B cell (primary cell): ENCODE results near the gene ATXN7. TPM values are rescaled to one million over a fixed set of nuclear protein-coding genes. Genes with fewer than 3 reads are reported as not detected.
A peak's percentile ranks its signal among the peaks of the same experiment; 100 is the strongest.

Source experiments
- ATAC-seq: fragments of 200-7000 bp; cut with Tn5 transposase; one replicate; pipeline ENCODE4 v1.10.0; 2021; ENCODE audit warnings: low read depth, mild to moderate bottlenecking, moderate number of reproducible peaks, moderate library complexity
- CTCF ChIA-PET: fragments of 350-600 bp; sonication (Branson Sonifier 250); formaldehyde crosslinking; loops from one replicate; lab custom pipeline; 2021; ENCODE audit warnings: antibody characterized with exemption, inconsistent platforms; lab: Charles Lee
- POLR2A ChIA-PET: fragments of 350-600 bp; sonication (Branson Sonifier 250); formaldehyde crosslinking; loops from one replicate; lab custom pipeline; 2021; ENCODE audit warnings: antibody characterized with exemption; lab: Charles Lee
- DNase-seq: peaks from one replicate; pipeline ENCODE4 v3.0.0; 2013
- H2AFZ ChIP-seq: 2 replicates; pipeline ENCODE4 v1.6.1; 2012; ENCODE audit warnings: mild to moderate bottlenecking, low read depth, low read length; ENCODE audit not compliant: insufficient read depth, poor library complexity, severe bottlenecking
- H3K27ac ChIP-seq, 2 donors: 1 replicate in 1 of 2; 2 replicates in 1 of 2; pipeline ENCODE4 v1.5.1; 2012 to 2013; ENCODE audit warnings: low read length in 2 of 2, mild to moderate bottlenecking in 2 of 2, moderate library complexity in 1 of 2
- H3K27me3 ChIP-seq, 4 experiments: fragments of 200-600 bp in 1 of 4; sonication (generic) in 1 of 4; replicated peaks in 1 of 4; 1 replicate in 2 of 4; 2 replicates in 2 of 4; pipeline versions ENCODE4 v1.6.1 to v1.7.0; 2013 to 2016; ENCODE audit warnings: low read length in 3 of 4, mild to moderate bottlenecking in 2 of 4, mixed read lengths in 1 of 4, moderate library complexity in 1 of 4; ENCODE audit not compliant: insufficient read depth in 4 of 4, control insufficient read depth in 3 of 4; ENCODE audit errors: control extremely low read depth in 1 of 4
- H3K36me3 ChIP-seq, 2 experiments: replicated peaks in 1 of 2; 1 replicate in 1 of 2; 2 replicates in 1 of 2; pipeline versions ENCODE4 v1.6.1 to v1.7.1; 2013; ENCODE audit warnings: low read length in 1 of 2; ENCODE audit not compliant: insufficient read depth in 2 of 2, control insufficient read depth in 1 of 2; ENCODE audit errors: control extremely low read depth in 1 of 2, extremely low read depth in 1 of 2
- H3K4me1 ChIP-seq, 2 donors: fragments of 200-600 bp in 1 of 2; sonication (generic) in 1 of 2; 1 replicate in 1 of 2; 2 replicates in 1 of 2; pipeline versions ENCODE4 v1.5.1 to v1.6.1; 2013 to 2017; ENCODE audit warnings: low read length in 2 of 2; ENCODE audit not compliant: control insufficient read depth in 2 of 2, insufficient read depth in 2 of 2
- H3K4me2 ChIP-seq: replicated peaks from 2 replicates; pipeline ENCODE3; 2012; ENCODE audit warnings: mild to moderate bottlenecking, low read depth, low read length; ENCODE audit not compliant: poor library complexity, severe bottlenecking
- H3K4me3 ChIP-seq, 5 experiments: fragments of 200-600 bp in 1 of 5; sonication (generic) in 1 of 5; 1 replicate in 3 of 5; 2 replicates in 2 of 5; pipeline versions ENCODE4 v1.5.1 to v1.7.0; 2011 to 2016; ENCODE audit warnings: low read length in 4 of 5, mild to moderate bottlenecking in 4 of 5, low read depth in 2 of 5, control low read depth in 1 of 5, moderate library complexity in 1 of 5; ENCODE audit not compliant: insufficient read depth in 1 of 5; ENCODE audit errors: control extremely low read depth in 1 of 5, extremely low read depth in 1 of 5
- H3K79me2 ChIP-seq: fragments of 200-600 bp; sonication (generic); one replicate; pipeline ENCODE4 v1.6.0; 2016; ENCODE audit warnings: low read length; ENCODE audit not compliant: control insufficient read depth, insufficient read depth
- H3K9ac ChIP-seq: fragments of 200-600 bp; sonication (generic); 2 replicates; pipeline ENCODE4 v1.6.1; 2017; ENCODE audit warnings: mild to moderate bottlenecking, low read length, moderate library complexity
- H3K9me3 ChIP-seq, 3 donors: one replicate each; pipeline versions ENCODE4 v1.6.1 to v1.7.1; 2013; ENCODE audit warnings: low read length in 2 of 3; ENCODE audit not compliant: control insufficient read depth in 2 of 3, insufficient read depth in 1 of 3; ENCODE audit errors: control extremely low read depth in 1 of 3
- H4K20me1 ChIP-seq: 2 replicates; pipeline ENCODE4 v1.6.0; 2012; ENCODE audit warnings: mild to moderate bottlenecking, low read length; ENCODE audit not compliant: insufficient read depth, control insufficient read depth, poor library complexity, severe bottlenecking
- H3K27ac Mint-ChIP-seq: one replicate; pipeline ENCODE4 v1.8.0; 2021; ENCODE audit warnings: mixed read lengths
- H3K27me3 Mint-ChIP-seq: one replicate; pipeline ENCODE4 v1.8.0; 2021; ENCODE audit warnings: mixed read lengths
- H3K4me1 Mint-ChIP-seq: one replicate; pipeline ENCODE4 v1.8.0; 2021; ENCODE audit warnings: mixed read lengths
- H3K4me3 Mint-ChIP-seq: one replicate; pipeline ENCODE4 v1.8.0; 2021; ENCODE audit warnings: mixed read lengths
- H3K9me3 Mint-ChIP-seq: one replicate; pipeline ENCODE4 v1.8.0; 2022; ENCODE audit warnings: mixed read lengths; ENCODE audit not compliant: insufficient read depth
- CTCF ChIP-seq: fragments of 200-600 bp; IDR thresholded peaks from one replicate; pipeline ENCODE4 v1.8.0; 2022; ENCODE audit warnings: antibody characterized with exemption, mild to moderate bottlenecking
- EZH2 ChIP-seq: IDR thresholded peaks from 2 replicates; pipeline ENCODE4 v1.6.1; 2012; ENCODE audit warnings: borderline replicate concordance, low read depth, mild to moderate bottlenecking, moderate library complexity, low read length; ENCODE audit not compliant: insufficient read depth, poor library complexity, severe bottlenecking
- WGBS: methylation state at CpG from one replicate; pipeline ENCODE4 v1.1.5; 2013; ENCODE audit warnings: missing lambda C conversion rate; ENCODE audit not compliant: insufficient coverage; 5-methylcytosine and 5-hydroxymethylcytosine counted together
- intact Hi-C: fragments of 100-400 bp; cut with micrococcal nuclease; formaldehyde crosslinking; loops from one replicate; pipeline ENCODE4 v1.10.0; 2022
- polyA minus RNA-seq: library from RNA; depleted of rRNA, polyadenylated mRNA; stranded (reverse); fragments of >200 nt; gene quantifications from 2 replicates; pipeline ENCODE4 v1.2.3, GENCODE V29; 2012
- polyA plus RNA-seq: library from polyadenylated mRNA; depleted of rRNA; stranded (reverse); fragments of >200 nt; gene quantifications from 2 replicates; pipeline ENCODE4 v1.2.3, GENCODE V29; 2012
- total RNA-seq, 2 donors: library from RNA; stranded (reverse); fragments of 120-200 nt in 1 of 2; gene quantifications; 1 replicate in 1 of 2; 2 replicates in 1 of 2; pipeline versions ENCODE4 v1.2.3 to v1.2.4, GENCODE V29; 2013 to 2022

Gene ATXN7, protein sequence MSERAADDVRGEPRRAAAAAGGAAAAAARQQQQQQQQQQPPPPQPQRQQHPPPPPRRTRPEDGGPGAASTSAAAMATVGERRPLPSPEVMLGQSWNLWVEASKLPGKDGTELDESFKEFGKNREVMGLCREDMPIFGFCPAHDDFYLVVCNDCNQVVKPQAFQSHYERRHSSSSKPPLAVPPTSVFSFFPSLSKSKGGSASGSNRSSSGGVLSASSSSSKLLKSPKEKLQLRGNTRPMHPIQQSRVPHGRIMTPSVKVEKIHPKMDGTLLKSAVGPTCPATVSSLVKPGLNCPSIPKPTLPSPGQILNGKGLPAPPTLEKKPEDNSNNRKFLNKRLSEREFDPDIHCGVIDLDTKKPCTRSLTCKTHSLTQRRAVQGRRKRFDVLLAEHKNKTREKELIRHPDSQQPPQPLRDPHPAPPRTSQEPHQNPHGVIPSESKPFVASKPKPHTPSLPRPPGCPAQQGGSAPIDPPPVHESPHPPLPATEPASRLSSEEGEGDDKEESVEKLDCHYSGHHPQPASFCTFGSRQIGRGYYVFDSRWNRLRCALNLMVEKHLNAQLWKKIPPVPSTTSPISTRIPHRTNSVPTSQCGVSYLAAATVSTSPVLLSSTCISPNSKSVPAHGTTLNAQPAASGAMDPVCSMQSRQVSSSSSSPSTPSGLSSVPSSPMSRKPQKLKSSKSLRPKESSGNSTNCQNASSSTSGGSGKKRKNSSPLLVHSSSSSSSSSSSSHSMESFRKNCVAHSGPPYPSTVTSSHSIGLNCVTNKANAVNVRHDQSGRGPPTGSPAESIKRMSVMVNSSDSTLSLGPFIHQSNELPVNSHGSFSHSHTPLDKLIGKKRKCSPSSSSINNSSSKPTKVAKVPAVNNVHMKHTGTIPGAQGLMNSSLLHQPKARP
- total RNA-seq (74.3 and 74.7 TPM in 2 replicates), polyA plus RNA-seq (18.1 and 23.7 TPM in 2 replicates), polyA minus RNA-seq (32.2 and 51.6 TPM in 2 replicates)
- total RNA-seq (2013), result 19.1 TPM

DNA sequence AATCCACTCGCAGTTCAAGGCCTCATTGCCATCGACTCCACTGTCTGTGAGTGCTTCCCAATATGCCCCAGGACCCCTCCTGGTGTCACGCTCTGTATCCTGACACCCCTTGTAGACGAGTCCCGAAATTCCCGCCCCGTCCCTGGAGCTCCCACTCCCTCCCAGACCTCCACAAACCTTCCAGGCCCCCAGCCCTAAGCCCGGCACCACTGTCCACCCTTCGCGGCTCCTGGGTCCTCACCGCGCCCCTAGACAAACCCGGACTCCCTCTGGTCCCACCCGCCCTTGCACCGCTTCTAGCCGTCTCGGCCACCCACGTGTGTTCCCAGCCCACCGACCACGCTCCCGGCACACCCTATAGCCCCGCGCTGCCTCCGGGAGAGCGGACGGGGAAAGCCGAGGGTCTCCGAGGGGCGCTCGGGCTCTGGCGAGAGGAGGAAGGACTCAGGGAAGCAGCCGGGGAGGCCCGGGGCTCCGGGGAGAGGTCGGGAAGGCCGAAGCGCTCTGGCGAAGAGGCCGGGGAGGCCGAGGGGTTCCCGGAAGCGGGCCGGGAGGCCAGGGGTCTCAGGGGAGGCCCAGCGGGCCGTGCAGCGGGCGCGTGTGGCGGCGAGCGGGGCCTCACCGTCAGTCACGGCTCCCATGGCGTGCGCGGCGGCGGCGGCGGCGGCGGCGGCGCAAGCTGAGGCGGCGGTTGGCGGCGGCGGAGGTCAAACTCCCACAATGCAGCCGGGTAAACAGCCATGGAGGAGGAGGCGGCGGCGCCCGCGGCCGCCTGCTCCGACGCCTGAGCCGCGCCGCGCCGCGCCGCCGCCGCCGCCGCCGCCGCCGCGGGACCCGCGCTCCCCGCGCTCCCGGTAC, at the start of gene ATXN7, which contains the start of gene THOC7:
Gene ATXN7 (plus strand): TSS at position 718 of the 858 bp plus-strand sequence. CDS start 48,732 bp downstream, outside the sequence.
Gene THOC7 (minus strand): TSS at position 656 of the 858 bp plus-strand sequence. CDS start 15 bp downstream, at position 641.
- Histone ChIP-seq H3K27me3 (no peaks in the 10 kb centered on the region), H3K4me3 (peak within 1 kb of the TSS; percentile 58 to 96 (median 84)), H3K9me3 (no peaks in the 10 kb centered on the region), H3K36me3 (peaks cover 0 to 6% of the 10 kb centered on the region in 2 experiments), H4K20me1 (no peaks in the 10 kb centered on the region), H3K4me1 (peaks cover 16 to 19% of the 10 kb centered on the region in 2 donors), H2AFZ (peak within 1 kb of the TSS; percentile 95), H3K9ac (peak within 1 kb of the TSS; percentile 95), H3K4me2 (peak within 1 kb of the TSS; percentile 99), H3K27ac (peak within 1 kb of the TSS; percentile 64 to 88), H3K79me2 (peaks cover 51% of the 10 kb centered on the region)
- under 1% methylated on average over 98 of the region's 98 CpGs for WGBS
- ChIA-PET POLR2A (interaction anchor here (1.1 kb wide), 1 partner anchor 49 kb away, joined by 6 read pairs; the partner anchor contains the start of gene SCAANT1), CTCF (interaction anchor here (0.6 to 1.2 kb wide), 4 partner anchors 31 to 65 kb away, joined by 3 to 6 read pairs (median 4); partner anchors contain the start of gene SCAANT1)
- Mint-ChIP-seq H3K27ac (peak within 1 kb of the TSS; percentile 97), H3K27me3 (no peaks in the 10 kb centered on the region), H3K9me3 (no peaks in the 10 kb centered on the region), H3K4me3 (peak within 1 kb of the TSS; percentile 97), H3K4me1 (peaks cover 55% of the 10 kb centered on the region)
- peak; percentile 77 for ATAC-seq
- DNase-seq, result peak; percentile 87
- TF ChIP-seq EZH2 (no peak), CTCF (no peak)
- intact Hi-C loops, result loop anchor here (1.0 to 2.0 kb wide), 3 partner anchors 48 to 159 kb away; partner anchors contain the start of gene PSMD6
